Measurements from ENCODE around the gene SYNJ2BP. TPM values are rescaled to one million over a fixed set of nuclear protein-coding genes. Genes with fewer than 3 reads are reported as not detected.
"Not testable (repeated sequence)": the region's sequence is repeated elsewhere in the genome, so short reads cannot be mapped to it uniquely, and the experiment has no call there.

The SYNJ2BP gene
- total RNA-seq, 1 donor = 25.0 TPM

DNA sequence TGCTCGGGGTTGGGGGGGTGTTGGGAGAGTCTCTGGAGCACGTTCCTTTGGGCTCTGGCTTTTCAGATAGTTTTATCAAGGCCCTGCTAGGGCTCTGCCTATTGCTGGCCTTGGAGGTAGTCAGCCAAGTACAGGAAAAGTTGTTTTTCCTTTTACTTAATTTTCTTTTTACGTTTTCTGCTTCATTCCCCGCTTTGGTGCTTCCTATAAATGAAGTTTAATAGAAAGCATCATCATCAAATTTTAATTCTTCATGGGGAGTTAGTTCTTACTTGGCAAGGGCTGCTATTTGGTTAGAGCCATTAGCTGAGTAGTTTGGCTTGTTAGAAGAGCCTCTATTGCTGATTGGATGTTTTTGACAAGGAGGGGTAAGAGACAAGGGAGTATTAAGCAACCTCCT, 20.0 kb upstream of the SYNJ2BP start:
- TF ChIP-seq, protein P1, sequence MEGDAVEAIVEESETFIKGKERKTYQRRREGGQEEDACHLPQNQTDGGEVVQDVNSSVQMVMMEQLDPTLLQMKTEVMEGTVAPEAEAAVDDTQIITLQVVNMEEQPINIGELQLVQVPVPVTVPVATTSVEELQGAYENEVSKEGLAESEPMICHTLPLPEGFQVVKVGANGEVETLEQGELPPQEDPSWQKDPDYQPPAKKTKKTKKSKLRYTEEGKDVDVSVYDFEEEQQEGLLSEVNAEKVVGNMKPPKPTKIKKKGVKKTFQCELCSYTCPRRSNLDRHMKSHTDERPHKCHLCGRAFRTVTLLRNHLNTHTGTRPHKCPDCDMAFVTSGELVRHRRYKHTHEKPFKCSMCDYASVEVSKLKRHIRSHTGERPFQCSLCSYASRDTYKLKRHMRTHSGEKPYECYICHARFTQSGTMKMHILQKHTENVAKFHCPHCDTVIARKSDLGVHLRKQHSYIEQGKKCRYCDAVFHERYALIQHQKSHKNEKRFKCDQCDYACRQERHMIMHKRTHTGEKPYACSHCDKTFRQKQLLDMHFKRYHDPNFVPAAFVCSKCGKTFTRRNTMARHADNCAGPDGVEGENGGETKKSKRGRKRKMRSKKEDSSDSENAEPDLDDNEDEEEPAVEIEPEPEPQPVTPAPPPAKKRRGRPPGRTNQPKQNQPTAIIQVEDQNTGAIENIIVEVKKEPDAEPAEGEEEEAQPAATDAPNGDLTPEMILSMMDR (IDR thresholded peaks at IDR 0.05; ENCODE audit: insufficient read depth, low read length) = no peak
- no peak overlapping the region for H3K4me3 ChIP-seq (ENCODE audit: low read depth, low read length)
- no peak for DNase-seq (ENCODE audit: low read depth)

DNA sequence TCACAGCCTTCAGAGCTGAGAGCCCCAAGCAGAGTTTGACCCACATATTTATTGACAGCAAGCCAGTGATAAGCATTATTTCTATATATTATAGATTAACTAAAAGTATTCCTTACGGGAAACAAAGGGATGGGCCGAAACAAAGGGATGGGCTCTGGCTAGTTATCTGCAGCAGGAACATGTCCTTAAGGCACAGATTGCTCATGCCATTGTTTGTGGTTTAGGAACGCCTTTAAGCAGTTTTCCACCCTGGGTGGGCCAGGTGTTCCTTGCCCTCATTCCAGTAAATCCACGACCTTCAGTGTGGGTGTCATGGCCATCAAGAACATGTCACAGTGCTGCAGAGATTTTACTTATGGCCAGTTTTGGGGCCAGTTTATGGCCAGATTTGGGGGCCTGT, 9.7 kb upstream of the SYNJ2BP start:
- not testable (repeated sequence) for DNase-seq (ENCODE audit: low read depth); H3K4me3 ChIP-seq (ENCODE audit: low read depth, low read length)

DNA sequence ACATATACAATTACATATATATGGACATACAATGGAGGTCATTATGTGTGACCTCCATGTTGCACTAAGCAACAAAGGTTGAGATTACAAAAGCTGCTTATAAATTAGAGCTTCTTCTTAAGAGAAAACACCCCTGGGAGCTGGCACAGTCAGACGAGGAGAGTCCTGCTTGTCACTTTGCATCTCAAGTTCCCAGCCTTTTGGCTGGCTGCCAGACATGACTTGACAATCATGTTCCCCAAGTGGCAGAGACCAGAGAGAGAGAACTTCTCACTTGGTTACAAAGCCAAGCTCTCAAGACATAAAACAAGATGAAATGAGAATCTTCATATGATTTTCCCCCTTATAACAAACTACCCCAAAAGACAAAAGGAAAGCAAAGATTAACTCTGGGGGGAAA, 8.5 kb upstream of the SYNJ2BP start:
- TF ChIP-seq, protein P1 (IDR thresholded peaks at IDR 0.05; ENCODE audit: insufficient read depth, low read length) = no peak
- no peak for DNase-seq (ENCODE audit: low read depth)
- no peak overlapping the region for H3K4me3 ChIP-seq (ENCODE audit: low read depth, low read length)

DNA sequence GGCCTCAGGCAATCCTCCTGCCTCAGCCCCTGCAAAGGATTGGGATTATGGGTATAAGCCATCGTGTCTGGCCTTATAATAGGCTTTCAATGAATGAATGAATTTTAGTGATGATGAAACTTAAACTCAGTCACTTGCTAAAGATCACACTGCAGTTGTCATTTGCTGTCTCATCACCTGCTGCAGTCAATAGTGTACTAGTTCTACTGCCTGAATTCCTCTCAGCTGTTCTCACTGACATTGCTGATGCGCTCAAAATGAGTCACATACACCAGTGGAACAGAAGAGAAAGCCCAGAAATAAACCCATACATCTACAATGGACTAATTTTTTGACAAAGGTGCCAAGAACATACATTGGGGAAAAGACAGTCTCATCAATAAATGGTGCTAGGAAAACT, 5.6 kb upstream of the SYNJ2BP start:
- no peak overlapping the region for H3K4me3 ChIP-seq (ENCODE audit: low read depth, low read length)
- TF ChIP-seq, protein P1 (IDR thresholded peaks at IDR 0.05; ENCODE audit: insufficient read depth, low read length) = no peak
- DNase-seq (ENCODE audit: low read depth) = no peak

DNA sequence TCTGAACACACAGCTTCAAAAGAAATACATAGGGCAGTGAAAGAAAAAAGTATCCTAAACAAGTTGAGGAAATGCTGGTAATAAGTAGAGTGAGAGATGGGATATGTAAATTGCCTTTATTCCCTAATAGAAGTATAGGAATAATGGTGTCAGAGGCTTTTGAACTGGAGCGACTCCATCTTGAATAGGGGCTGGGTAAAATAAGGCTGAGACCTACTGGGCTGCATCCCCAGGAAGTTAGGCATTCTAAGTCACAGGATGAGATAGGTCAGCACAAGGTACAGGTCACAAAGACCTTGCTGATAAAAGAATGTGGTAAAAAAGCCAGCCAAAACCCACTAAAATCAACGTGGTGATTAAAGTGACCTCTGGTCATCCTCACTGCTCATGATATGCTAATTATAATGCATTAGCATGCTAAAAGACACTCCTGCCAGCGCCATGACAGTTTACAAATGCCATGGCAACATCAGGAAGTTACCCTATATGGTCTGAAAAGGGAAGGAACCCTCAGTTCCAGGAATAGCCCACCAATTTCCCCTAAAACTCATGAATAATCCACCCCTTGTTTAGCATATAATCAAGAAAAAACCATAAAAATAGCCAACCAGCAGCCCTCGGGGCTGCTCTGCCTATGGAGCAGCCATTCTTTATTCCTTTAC, 2.5 kb upstream of the SYNJ2BP start:
- not testable (repeated sequence) for DNase-seq (ENCODE audit: low read depth); H3K4me3 ChIP-seq (ENCODE audit: low read depth, low read length)

DNA sequence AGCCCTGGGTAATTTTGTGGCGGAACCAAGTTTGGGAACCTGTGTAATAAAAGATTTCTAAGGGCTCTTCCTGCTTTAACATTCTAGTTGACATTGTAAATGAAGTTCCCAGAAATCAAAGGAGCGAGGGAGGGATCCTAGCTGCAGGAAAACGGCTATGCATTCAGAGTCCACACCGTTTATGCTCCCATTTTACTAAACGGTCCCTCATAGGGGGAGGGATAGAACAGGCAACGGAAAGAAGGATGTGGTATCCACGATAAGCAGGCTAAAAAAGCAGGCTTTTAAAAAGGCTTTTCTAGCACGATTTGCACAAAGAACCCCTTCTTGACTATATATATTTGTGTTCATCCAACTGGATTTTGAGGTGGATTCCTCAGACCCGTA, 559 bp downstream of the SYNJ2BP start:
- TF ChIP-seq, protein P1 (IDR thresholded peaks at IDR 0.05; ENCODE audit: insufficient read depth, low read length) = no peak
- H3K4me3 ChIP-seq (ENCODE audit: low read depth, low read length) = peak overlapping the region; percentile 74
- peak; percentile 27 for DNase-seq (ENCODE audit: low read depth)

DNA sequence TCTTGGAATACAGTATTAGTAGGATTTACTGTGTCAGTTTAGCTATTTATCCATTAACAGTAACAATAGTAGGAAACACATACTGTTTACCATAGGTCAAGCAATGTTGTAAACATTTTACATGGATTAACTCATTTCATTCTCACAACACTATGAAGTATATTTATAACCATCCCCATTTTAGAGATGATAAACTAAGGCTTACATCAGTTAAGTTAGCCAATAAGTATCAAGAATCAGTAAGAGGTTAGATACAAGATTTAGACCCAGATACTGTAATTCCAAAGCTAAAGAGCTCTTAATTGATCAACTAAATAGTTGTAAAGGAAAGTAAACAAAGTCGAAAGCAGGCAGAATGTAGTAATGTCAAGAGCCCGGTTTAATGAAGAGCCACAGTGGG, 1.1 kb downstream of the SYNJ2BP start:
- TF ChIP-seq, protein P1 (IDR thresholded peaks at IDR 0.05; ENCODE audit: insufficient read depth, low read length) = no peak
- H3K4me3 ChIP-seq (ENCODE audit: low read depth, low read length) = peak overlapping the region; percentile 74
- DNase-seq (ENCODE audit: low read depth) = no peak

DNA sequence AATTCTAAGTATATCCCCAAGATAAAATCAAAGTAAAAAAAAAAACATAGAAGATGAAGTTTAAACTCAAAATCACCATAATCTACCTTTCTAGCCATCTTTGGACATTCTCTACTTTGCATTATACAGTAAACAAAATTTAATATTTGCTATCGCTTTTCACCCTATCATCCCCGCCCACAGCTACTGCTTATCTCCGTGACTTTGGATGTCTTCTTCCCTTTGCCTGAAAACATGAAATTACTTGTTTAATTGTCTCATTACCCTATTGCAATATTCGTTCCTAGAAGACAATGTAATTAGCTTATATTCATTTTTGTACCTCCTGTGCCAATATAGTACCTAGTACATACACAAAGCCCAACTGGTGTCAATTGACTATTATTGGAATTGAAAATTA, 9.3 kb downstream of the SYNJ2BP start:
- DNase-seq (ENCODE audit: low read depth) = no peak
- TF ChIP-seq, protein P1 (IDR thresholded peaks at IDR 0.05; ENCODE audit: insufficient read depth, low read length) = no peak
- H3K4me3 ChIP-seq (ENCODE audit: low read depth, low read length) = no peak overlapping the region

DNA sequence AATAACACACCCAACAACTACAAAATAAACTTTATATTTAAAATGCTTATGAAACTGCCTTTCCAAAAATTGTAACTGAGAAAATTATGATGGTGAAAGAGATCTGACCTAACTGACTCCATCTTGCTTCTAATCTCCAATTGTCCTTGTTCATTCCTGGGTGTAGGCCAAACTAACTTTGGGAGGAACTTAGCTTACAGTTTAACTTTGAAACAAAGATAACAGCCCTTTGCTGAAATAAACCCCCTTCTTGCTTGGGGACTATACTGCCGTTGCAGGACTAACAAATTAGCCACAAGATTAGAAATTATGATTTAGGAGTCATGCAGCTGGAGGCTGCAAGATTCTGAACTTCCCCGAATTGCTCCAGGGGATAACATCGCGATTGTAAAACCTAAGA, 10.7 kb downstream of the SYNJ2BP start:
- not testable (repeated sequence) for H3K4me3 ChIP-seq (ENCODE audit: low read depth, low read length); DNase-seq (ENCODE audit: low read depth)

DNA sequence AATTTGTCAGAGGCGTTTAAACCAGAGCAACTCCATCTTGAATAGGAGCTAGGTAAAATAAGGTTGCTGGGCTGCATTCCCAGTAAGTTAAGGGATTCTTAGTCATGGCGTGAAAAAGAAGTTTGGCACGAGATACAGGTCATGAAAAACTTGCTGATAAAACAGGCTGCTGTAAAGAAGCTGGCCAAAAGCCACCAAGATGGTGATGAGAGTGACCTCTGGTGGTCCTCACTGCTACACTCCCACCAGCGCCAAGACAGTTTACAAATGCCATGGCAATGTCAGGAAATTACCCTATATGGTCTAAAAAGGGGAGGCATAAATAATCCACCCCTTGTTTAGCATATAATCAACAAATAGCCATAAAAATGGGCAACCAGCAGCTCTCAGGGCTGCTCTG, 13.6 kb downstream of the SYNJ2BP start:
- DNase-seq (ENCODE audit: low read depth) = peak; percentile 68
- not testable (repeated sequence) for H3K4me3 ChIP-seq (ENCODE audit: low read depth, low read length)
